MCF 10A (cell line): ENCODE data around the gene KIF6. TPM values are rescaled to one million over a fixed set of nuclear protein-coding genes. Genes with fewer than 3 reads are reported as not detected.

ENCODE experiments used
- BruUV-seq: library from RNA; stranded (reverse); fragments of 400-500 nt; replicated peaks from 2 replicates; lab custom pipeline; 2021; lab: Mats Ljungman, UMichigan
- CTCF ChIA-PET: fragments of 300-600 bp; sonication (Branson Sonifier 250); formaldehyde crosslinking; extraction: SDS; loops from one replicate; lab custom pipeline; 2021; ENCODE audit warnings: antibody characterized with exemption, inconsistent platforms; lab: Yijun Ruan, JAX
- POLR2A ChIA-PET: fragments of 300-600, 350-650 bp; sonication (Branson Sonifier 250); formaldehyde crosslinking; extraction: SDS; loops from one replicate; lab custom pipeline; 2020; ENCODE audit warnings: antibody characterized with exemption, inconsistent platforms; lab: Yijun Ruan, JAX
- DNase-seq: peaks from one replicate; pipeline ENCODE4 v3.0.0-alpha.2; 2018; ENCODE audit not compliant: unreplicated experiment
- H3K27ac Mint-ChIP-seq: one replicate; pipeline ENCODE4 v1.8.0; 2022; ENCODE audit warnings: mild to moderate bottlenecking, low read depth, mixed read lengths; ENCODE audit not compliant: unreplicated experiment
- H3K27me3 Mint-ChIP-seq: one replicate; pipeline ENCODE4 v1.8.0; 2022; ENCODE audit warnings: mixed read lengths; ENCODE audit not compliant: insufficient read depth, unreplicated experiment
- H3K36me3 Mint-ChIP-seq: one replicate; pipeline ENCODE4 v1.8.0; 2022; ENCODE audit warnings: mild to moderate bottlenecking, moderate library complexity, mixed read lengths; ENCODE audit not compliant: insufficient read depth, unreplicated experiment
- H3K4me1 Mint-ChIP-seq: one replicate; pipeline ENCODE4 v1.8.0; 2022; ENCODE audit warnings: mixed read lengths; ENCODE audit not compliant: insufficient read depth, unreplicated experiment
- H3K4me3 Mint-ChIP-seq: one replicate; pipeline ENCODE4 v1.8.0; 2022; ENCODE audit warnings: mild to moderate bottlenecking, moderate library complexity, mixed read lengths; ENCODE audit not compliant: unreplicated experiment
- H3K9me3 Mint-ChIP-seq: one replicate; pipeline ENCODE4 v1.8.0; 2022; ENCODE audit warnings: mixed read lengths; ENCODE audit not compliant: unreplicated experiment
- intact Hi-C: fragments of 100-400 bp; cut with micrococcal nuclease; formaldehyde crosslinking; loops from 2 replicates; pipeline ENCODE4 v1.14.1; 2022
- total RNA-seq: library from RNA; stranded (reverse); gene quantifications from 2 replicates; pipeline ENCODE4 v1.2.3, GENCODE V29; 2022
- TF ChIP-seq, protein P1 (sequence below): fragments of 200-600 bp; IDR thresholded peaks from one replicate; pipeline ENCODE4 v1.8.0; 2022; ENCODE audit warnings: antibody characterized with exemption, mild to moderate bottlenecking; ENCODE audit not compliant: unreplicated experiment

The KIF6 gene
- total RNA-seq, 1 experiment from 2014 or later: 0.91 TPM

- no peaks in the 10 kb centered on the region for H3K36me3 Mint-ChIP-seq
- CTCF ChIA-PET: no interaction called here
- TF ChIP-seq, protein P1, sequence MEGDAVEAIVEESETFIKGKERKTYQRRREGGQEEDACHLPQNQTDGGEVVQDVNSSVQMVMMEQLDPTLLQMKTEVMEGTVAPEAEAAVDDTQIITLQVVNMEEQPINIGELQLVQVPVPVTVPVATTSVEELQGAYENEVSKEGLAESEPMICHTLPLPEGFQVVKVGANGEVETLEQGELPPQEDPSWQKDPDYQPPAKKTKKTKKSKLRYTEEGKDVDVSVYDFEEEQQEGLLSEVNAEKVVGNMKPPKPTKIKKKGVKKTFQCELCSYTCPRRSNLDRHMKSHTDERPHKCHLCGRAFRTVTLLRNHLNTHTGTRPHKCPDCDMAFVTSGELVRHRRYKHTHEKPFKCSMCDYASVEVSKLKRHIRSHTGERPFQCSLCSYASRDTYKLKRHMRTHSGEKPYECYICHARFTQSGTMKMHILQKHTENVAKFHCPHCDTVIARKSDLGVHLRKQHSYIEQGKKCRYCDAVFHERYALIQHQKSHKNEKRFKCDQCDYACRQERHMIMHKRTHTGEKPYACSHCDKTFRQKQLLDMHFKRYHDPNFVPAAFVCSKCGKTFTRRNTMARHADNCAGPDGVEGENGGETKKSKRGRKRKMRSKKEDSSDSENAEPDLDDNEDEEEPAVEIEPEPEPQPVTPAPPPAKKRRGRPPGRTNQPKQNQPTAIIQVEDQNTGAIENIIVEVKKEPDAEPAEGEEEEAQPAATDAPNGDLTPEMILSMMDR: no peak
- H3K4me3 Mint-ChIP-seq: no peak overlapping the region
- peaks cover 23% of the 10 kb centered on the region for H3K4me1 Mint-ChIP-seq
- POLR2A ChIA-PET: no interaction called here
- no peak overlapping the region for H3K27ac Mint-ChIP-seq
- H3K27me3 Mint-ChIP-seq: no peaks in the 10 kb centered on the region
- intact Hi-C loops: no loop called here
- DNase-seq: peak; percentile 41
- no TSS peak for BruUV-seq
- H3K9me3 Mint-ChIP-seq: peaks cover 7% of the 10 kb centered on the region
Observed at GRCh38 chr6:39430871-39431523, 294.2 kb downstream of the KIF6 start.

DNA sequence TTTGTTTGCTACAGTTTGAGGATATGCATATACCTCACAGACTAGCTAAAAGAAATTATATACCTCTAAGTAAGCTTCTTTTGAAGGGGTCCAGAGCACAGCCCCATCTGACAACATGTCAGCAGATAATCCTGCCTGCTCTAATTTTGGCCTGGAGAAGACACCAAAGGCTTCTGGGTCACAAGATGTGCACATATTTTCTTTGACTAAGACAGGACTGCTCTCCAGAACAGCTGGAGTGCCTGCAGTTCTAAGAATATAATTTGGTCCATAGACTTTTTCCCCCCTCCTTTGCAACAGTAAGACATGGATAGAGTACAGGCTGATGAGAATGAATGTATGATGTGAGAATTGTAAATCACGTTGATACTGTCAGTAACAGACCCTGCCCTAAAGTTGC lies 294.8 kb downstream of the KIF6 start:
- CTCF ChIA-PET: interaction anchor here (1.2 to 1.4 kb wide), 2 partner anchors 21 to 154 kb away, joined by 5 to 6 read pairs; no protein-coding TSS in a partner anchor
- no TSS peak for BruUV-seq
- Mint-ChIP-seq H3K36me3 (no peaks in the 10 kb centered on the region), H3K4me1 (peaks cover 25% of the 10 kb centered on the region), H3K27ac (no peak overlapping the region), H3K4me3 (no peak overlapping the region), H3K9me3 (peaks cover 7% of the 10 kb centered on the region), H3K27me3 (no peaks in the 10 kb centered on the region)
- TF ChIP-seq, protein P1: no peak
- intact Hi-C loops: no loop called here
- DNase-seq: no peak
- POLR2A ChIA-PET: no interaction called here

- H3K9me3 Mint-ChIP-seq: peaks cover 7% of the 10 kb centered on the region
- no peaks in the 10 kb centered on the region for H3K36me3 Mint-ChIP-seq
- intact Hi-C loops: no loop called here
- TF ChIP-seq, protein P1: no peak
- ChIA-PET POLR2A (no interaction called here), CTCF (no interaction called here)
- H3K4me1 Mint-ChIP-seq: peaks cover 25% of the 10 kb centered on the region
- H3K27ac Mint-ChIP-seq: peak overlapping the region; percentile 24
- H3K27me3 Mint-ChIP-seq: no peaks in the 10 kb centered on the region
- DNase-seq: no peak
- no TSS peak for BruUV-seq
- no peak overlapping the region for H3K4me3 Mint-ChIP-seq
Observed at GRCh38 chr6:39428816-39429215, 296.4 kb downstream of the KIF6 start.

DNA sequence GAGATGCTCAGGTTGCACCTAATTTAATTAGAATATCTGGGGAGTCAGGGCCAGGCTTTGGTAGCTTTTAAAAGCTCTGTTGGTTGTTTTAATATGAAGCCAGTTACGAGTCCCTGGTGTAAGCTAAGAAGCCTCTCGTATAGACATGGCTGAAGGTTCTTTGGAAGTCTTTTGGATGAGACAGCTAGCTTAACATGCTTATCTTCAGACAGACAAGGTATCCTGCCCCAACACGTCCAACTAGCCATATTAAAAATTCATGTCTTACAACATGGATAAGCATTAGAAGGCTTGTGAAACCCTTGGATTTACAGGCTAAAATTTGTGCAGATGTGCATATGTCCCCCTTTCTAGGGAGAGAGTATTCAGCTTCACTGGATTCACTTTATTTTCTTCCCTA lies 297.1 kb downstream of the KIF6 start:
- intact Hi-C loops: no loop called here
- Mint-ChIP-seq H3K27ac (no peak overlapping the region), H3K27me3 (no peaks in the 10 kb centered on the region), H3K36me3 (no peaks in the 10 kb centered on the region), H3K9me3 (peaks cover 7% of the 10 kb centered on the region), H3K4me3 (no peak overlapping the region), H3K4me1 (peaks cover 25% of the 10 kb centered on the region)
- POLR2A ChIA-PET: interaction anchor here (0.7 to 1.7 kb wide), 2 partner anchors 408 to 1644 kb away, joined by 3 read pairs; partner anchors contain the start of genes NFYA and OARD1
- DNase-seq: peak; percentile 31
- CTCF ChIA-PET: interaction anchor here (0.8 kb wide), 1 partner anchor 15 kb away, joined by 3 read pairs; no protein-coding TSS in a partner anchor
- TF ChIP-seq, protein P1: no peak
- no TSS peak for BruUV-seq
